Renal cortex interstitium (tissue), 11 donors: ENCODE measurements around the gene PSMD2. TPM values are rescaled to one million over a fixed set of nuclear protein-coding genes. Genes with fewer than 3 reads are reported as not detected.
"Not testable (repeated sequence)": the region's sequence is repeated elsewhere in the genome, so short reads cannot be mapped to it uniquely, and the experiment has no call there.

Source experiments
- DNase-seq, 11 donors: peaks; one replicate each; pipeline ENCODE4 v3.0.0-alpha.2; 2013; ENCODE audit warnings: low read depth in 9 of 11, low spot score in 4 of 11; ENCODE audit errors: extremely low read depth in 1 of 11
- polyA plus RNA-seq, 3 donors: library from polyadenylated mRNA; unstranded; fragments of 120-200 nt; gene quantifications; one replicate each; pipeline ENCODE4 v1.2.1, GENCODE V29; 2013; ENCODE audit not compliant: insufficient read length in 3 of 3

PSMD2 gene
- polyA plus RNA-seq, 3 donors: 210 to 252 (median 223) TPM

DNA sequence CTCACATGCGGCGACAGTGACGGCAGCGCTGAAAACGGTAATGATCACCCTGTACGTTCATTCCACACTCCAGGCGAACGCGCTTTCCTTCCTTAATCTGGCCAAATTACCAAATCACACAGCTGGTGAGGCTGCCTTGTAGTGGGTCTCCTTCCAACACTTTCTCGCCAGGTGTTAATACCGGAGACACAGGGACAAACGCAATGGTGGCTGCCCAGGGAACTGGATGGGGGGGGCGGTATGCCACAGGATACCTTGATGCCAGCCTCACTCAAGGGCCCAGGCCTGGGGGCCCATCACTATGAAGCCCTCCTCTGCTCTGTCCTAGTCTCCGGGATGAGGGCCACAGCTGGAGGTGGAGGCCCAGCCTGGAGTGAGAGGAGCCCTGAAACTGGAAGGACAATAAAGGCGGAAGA lies 36.3 kb upstream of the PSMD2 start:
- no peak for DNase-seq

DNA sequence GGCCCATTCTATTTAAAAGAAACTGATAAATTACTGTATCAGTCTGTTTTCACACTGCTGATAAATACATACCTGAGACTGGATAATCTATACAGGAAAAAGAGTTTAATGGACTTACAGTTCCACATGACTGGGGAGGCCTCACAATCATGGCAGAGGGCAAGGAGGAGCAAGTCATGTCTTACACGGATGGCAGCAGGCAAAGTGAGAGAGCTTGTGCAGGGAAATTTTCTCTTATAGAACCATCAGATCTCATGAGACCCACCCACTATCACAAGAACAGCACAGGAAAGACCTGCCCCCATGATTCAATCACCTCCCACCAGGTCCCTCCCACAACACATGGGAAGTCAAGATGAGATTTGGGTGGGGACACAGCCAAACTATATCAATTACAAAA lies 31.8 kb upstream of the PSMD2 start:
- not testable (repeated sequence) for DNase-seq

- no peak for DNase-seq
Observed at GRCh38 chr3:184272269-184272668, 26.8 kb upstream of the PSMD2 start.

GRCh38 chr3:184275381-184275701 lies 23.7 kb upstream of the PSMD2 start:
- no peak for DNase-seq

DNA sequence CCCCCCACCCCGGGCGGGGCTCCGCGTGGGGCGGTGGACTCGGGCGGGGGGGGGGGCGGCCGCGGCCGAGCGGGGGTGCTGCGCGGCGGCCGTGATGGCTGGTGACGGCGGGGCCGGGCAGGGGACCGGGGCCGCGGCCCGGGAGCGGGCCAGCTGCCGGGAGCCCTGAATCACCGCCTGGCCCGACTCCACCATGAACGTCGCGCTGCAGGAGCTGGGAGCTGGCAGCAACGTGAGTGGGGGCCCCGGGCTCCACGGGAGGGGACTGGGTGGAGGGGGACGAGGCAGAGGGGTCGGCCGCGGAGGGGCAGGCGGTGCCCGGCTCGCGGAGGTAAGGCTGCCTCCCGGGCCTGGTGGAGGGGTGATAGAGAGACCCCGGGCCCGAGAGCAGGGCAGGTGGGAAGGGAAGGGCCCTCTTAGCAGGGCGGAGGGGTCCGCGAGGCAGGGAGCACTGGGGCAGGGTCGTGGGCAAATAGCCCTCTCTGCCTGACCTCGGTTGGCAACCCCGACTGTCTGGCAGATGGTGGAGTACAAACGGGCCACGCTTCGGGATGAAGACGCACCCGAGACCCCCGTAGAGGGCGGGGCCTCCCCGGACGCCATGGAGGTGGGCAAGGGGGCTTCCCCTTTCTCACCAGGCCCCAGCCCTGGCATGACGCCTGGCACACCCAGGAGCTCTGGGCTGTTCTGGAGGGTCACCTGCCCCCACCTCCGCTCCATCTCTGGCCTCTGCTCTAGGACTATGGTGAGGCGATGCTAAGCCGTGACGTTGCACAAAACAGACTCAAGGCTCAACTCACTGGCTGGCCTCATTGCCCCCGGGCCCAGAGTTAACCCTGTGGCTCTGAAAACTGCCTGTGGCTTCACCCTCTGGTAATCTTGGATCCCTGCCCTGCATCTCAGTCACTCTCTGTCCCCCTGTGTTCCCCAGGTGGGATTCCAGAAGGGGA lies 22.8 kb upstream of the PSMD2 start, which contains the start of gene ECE2:
Gene ECE2 (plus strand): TSS at position 62 of the 950 bp plus-strand sequence. CDS start 132 bp downstream, at position 194.
- no peak for DNase-seq

DNA sequence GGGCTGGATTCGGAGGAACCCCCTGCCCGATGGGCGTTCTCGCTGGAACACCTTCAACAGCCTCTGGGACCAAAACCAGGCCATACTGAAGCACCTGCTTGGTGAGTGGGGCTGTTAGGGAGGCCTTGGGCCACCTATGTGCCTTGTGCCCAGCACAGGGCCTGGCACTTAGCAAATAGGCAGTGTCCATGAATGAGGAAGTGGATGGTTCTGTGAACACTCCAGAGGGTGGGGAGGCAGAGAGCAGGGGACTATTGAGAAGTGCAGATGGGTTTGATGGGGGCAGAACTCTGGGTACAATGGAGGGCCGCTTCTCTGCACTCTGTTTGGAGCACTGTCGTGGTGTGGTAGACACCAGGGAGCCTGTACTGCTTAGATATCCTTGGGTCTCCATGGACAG lies 21.7 kb upstream of the PSMD2 start:
- DNase-seq: no peak

GRCh38 chr3:184282941-184283340 lies 16.1 kb upstream of the PSMD2 start:
- no peak for DNase-seq

DNA sequence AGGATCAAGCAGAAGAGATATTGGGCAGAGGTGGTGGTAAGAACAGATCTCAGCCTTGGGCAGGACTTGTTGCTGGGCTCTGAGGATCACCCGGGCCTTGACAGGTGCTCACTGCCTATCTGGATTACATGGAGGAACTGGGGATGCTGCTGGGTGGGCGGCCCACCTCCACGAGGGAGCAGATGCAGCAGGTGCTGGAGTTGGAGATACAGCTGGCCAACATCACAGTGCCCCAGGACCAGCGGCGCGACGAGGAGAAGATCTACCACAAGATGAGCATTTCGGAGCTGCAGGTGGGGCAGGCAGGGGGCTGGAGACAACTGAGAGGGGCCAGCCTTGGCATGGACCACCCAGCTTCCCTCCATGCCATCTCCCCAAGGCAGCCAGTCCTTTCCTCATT lies 15.4 kb upstream of the PSMD2 start:
- DNase-seq: no peak

GRCh38 chr3:184284696-184285095 lies 14.3 kb upstream of the PSMD2 start:
- peak in 4 of 11 donors; percentile 52 to 60 (median 58) for DNase-seq

DNA sequence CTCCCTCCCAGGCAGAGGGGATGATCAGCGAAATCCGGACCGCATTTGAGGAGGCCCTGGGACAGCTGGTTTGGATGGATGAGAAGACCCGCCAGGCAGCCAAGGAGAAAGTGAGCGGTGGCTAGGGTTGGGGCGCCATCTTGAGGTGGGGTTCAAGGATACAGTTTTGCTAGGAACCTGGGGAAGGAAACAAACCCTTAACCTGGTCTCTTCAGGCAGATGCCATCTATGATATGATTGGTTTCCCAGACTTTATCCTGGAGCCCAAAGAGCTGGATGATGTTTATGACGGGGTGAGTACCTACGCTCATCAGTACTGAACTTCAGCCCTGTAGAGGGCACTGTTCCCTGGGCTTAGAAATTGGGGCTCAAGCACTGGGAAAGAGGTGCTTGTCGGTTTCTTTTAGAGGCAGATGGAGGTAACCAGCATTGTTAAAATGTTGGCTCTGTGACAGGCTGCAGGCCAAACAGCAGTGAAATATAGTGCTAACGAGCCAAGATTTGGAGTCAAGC lies 9.6 kb upstream of the PSMD2 start:
- no peak for DNase-seq

GRCh38 chr3:184290331-184290730 lies 8.7 kb upstream of the PSMD2 start:
- DNase-seq: no peak

- DNase-seq: no peak
Observed at GRCh38 chr3:184291044-184291737, 7.8 kb upstream of the PSMD2 start.

DNA sequence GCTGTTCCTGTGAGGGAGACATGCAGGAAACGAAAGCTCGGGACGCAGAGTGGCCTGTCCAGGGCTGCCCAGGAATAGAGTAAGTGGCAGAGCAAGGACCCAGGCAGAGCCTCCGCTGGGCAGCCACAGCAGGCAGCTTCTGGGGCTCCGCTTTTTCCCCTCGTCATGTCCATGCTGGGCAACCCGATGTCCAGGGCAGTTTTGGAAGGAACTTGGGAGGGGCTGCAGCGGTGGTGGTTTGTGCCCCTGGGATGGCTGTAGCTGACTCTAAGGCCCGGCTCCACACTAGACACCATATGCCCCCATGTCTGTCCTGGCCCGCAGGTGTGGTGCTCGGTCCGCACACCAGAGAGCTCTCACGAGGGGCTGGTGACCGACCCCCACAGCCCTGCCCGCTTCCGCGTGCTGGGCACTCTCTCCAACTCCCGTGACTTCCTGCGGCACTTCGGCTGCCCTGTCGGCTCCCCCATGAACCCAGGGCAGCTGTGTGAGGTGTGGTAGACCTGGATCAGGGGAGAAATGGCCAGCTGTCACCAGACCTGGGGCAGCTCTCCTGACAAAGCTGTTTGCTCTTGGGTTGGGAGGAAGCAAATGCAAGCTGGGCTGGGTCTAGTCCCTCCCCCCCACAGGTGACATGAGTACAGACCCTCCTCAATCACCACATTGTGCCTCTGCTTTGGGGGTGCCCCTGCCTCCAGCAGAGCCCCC lies 7.1 kb upstream of the PSMD2 start:
- DNase-seq: no peak

- no peak for DNase-seq
Observed at GRCh38 chr3:184295771-184296170, 3.3 kb upstream of the PSMD2 start.

DNA sequence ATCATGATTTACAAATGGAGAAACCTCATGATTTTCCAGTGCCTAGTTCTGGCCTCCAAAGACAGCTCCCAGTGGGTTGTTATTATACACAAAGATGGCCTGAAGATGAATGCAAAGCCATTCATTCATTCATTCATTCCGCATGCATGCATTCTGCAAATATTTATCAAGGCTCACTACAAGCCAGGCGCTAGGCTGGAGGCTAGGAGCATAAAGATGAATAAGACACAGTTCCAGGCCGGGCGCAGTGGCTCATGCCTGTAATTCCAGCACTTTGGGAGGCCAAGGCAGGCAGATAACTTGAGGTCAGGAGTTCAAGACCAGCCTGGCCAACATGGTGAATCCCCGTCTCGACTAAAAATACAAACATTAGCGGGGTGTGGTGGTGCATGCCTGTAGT lies 2.4 kb upstream of the PSMD2 start:
- no peak for DNase-seq

- DNase-seq: no peak
Observed at GRCh38 chr3:184299488-184300377, 692 bp downstream of the PSMD2 start.

GRCh38 chr3:184300378-184300720 lies 1.3 kb downstream of the PSMD2 start:
- no peak for DNase-seq

DNA sequence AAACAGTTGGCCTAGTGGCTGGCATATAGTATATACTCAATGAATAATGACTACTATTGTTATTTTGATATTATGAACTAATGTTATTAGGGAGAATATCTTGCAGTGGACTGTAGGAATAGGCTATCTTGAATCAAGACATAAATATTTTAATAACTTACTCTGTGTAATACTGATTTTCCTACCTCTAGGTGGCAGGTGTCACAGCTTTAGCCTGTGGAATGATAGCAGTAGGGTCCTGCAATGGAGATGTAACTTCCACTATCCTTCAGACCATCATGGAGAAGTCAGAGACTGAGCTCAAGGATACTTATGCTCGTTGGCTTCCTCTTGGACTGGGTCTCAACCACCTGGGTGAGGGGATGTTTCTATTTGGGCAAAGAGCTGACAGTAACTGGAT lies 6.5 kb downstream of the PSMD2 start:
- DNase-seq: no peak
